Islet of Langerhans (tissue), 1 donor: Measurements from ENCODE around the gene PLTP.
"Not testable (repeated sequence)": the region's sequence is repeated elsewhere in the genome, so short reads cannot be mapped to it uniquely, and the experiment has no call there.

Experiments used
- FAIRE-seq: peaks from one replicate; lab custom pipeline; 2011; peaks lifted over from hg19 to GRCh38; lab: Jason Lieb, UNC

Gene PLTP

DNA sequence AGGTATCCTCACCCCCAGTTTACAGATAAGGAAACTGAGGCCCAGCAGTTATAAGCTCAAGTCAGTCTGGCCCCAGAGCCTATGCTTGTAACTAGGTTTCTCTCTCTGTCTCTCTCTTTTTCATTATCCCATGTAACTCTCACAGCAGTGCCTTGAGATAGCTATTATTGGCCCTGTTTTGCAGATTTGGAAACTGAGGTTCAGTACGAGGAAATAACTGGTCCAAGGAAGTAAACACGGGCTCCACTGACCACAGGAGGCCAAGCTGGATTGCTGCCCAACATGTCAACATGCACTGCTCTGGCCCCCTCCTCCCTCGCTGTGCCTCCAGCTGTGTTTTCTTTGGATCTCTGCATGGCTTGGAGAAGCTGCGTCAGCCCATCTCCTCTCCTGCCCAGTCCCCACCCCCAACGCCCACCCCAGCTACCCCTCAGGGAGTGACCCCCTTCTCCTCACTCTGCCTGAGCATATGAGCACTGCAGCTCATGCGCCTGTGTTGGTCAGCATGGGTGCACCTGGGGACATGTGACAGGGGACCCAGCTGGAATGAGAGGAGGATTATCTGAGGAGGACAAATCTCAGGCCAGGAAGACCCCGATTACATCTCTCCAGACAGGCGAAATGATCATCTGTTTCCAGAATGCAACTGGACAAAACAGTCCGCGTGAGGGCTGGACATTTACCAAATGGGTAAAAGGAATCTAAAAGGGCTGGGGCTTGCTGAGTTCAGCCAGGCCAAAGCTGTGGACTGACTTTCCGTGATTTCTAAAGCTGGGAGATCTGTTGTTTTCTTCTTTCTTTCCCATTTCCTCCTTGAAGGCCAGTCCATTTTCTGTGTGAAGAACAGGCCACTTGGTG lies 7.8 kb upstream of the PLTP start:
- FAIRE-seq = no peak

DNA sequence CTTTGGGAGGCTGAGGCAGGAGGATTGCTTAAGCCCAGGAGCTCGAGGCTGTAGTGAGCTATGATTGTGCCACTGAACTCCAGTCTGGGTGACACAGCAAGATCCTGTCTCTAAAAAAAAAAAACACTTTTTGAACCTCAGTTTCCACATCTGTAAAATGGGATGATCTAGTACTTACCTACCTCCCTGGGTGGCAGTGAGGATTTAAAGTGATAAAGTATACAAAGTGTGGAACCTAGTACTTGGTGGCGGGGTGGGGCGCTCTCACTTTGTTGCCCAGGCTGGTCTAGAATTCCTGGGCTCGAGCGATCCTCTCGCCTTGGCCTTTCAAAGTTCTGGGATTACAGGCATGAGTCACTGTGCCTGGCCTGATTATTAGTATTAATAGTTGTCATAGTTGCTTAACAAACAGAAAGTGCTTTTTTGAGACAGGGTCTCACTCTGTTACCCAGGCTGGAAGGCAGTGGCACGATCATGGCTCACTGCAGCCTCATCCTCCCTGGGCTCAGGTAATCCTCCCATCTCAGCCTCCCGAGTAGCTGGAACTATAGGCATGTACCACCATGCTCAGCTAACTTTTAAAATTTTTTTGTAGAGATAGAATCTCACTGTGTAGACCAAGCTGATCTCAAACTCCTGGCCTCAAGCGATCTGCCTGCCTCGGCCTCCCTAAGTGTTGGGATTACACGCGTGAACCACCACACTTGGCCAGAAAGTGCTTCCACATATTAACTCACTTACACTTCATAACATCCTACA lies 7.0 kb upstream of the PLTP start:
- no peak for FAIRE-seq

DNA sequence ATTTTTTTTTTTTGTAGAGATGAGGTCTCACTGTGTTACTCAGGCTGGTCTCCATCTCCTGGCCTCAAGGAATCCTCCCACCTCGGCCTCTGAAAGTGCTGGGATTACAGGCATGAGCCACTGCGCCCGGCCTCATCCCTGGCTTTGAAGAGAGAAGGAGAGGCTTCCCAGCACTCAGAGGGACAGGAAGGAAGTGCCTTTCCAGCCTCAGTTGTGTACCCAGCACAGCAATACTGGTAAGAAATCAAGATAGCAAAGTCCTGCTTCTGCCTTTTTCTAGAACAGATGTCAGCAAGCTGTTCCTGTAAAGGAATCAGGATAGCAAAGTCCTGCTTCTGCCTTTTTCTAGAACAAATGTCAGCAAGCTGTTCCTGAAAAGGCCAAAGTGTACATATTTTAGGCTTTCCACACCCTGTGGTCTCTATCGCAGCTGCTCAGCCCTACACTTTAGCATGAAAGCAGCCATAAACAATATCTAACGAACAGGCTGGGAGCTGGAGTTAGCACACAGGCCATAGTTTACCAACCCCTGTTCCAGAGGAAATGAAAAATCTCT lies 6.3 kb upstream of the PLTP start:
- no peak for FAIRE-seq

DNA sequence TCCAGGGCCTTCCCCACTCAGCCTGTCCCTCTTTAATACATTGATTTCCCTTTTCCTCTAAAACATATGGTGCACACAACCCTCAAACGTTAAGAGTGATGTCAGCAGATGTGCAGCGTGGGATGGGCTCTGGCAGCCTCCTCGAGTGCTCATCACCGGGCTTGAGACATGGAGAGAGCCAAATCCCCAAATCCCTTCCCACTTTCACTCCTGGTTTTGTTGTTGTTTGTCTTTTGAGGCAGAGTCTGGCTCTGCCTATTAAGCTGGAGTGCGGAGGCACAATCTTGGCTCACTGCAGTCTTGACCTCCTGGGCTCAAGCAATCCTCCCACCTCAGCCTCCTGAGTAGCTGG lies 5.8 kb upstream of the PLTP start:
- FAIRE-seq = no peak

DNA sequence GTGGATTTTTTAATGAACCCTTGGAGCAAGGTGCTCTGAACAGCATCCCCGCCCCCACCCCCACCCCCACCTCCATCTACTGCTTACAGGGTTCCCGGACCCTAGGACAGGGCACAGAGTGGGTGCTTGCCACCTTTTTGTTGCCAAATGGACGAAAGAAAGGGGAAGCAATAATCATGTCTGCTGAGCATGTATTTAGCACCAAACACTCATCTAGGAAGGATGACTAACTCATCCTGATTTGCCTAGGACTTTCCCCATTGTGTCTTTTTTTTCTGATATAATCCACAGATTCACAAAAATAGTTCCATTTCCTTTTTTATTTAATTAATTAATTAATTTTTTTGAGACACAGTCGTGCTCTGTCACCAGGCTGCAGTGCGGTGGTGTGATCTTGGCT lies 1.2 kb upstream of the PLTP start:
- FAIRE-seq = no peak

DNA sequence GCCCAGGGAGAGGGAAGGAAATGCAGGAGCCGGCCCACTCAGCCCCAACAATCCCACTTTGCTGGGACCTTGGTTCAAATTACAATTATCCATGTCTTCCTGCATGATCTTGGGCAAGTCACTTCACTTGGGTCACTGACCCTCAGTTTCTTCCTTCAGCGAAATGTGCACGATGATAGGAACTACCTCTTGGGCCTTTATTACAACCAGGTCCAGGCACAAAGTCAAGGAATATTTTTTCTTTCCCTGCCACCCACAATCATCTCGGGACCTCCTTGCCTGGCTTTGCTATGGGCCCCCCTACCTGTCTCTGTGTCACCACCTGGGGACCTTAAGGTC lies 358 bp upstream of the PLTP start:
- FAIRE-seq = no peak

DNA sequence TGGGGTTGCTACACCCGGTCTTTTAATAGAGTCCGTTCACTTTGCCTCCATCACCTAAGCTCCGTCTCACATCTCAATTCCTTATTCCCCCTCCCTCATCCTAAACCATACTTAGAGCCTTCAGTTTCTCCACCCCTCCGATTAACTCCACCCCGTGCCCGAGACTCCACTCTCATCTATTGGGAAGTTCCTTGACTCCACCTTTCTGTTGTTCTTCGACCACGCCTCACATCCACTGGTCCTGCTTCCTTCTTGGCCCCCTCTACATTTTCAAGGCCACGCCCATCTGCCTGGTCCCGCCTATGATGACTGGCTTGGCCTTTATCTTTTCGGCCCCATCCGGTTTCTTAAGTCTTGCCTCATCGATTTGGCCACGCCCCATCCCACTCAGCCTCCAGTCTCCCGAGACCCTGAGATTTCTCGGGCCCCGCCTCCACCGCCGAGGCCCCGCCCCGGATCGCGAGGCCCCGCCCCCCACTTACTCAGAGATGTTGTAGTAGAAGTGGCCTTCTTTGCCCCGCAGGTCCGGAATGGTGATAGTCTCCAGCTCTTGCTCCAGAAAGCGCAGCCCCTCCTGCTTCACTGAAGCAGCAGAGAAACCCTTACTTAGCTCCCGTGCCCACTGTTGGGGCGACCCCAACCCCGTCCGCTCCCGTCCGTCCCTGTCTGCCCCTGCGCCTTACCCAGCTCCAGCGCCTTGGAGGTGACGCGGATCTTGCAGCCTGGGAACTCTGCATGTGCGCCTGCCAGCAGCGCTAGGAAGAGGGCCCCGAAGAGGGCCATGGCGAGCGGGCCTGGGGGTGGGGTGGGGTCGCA lies 1.1 kb downstream of the PLTP start:
- FAIRE-seq = no peak

DNA sequence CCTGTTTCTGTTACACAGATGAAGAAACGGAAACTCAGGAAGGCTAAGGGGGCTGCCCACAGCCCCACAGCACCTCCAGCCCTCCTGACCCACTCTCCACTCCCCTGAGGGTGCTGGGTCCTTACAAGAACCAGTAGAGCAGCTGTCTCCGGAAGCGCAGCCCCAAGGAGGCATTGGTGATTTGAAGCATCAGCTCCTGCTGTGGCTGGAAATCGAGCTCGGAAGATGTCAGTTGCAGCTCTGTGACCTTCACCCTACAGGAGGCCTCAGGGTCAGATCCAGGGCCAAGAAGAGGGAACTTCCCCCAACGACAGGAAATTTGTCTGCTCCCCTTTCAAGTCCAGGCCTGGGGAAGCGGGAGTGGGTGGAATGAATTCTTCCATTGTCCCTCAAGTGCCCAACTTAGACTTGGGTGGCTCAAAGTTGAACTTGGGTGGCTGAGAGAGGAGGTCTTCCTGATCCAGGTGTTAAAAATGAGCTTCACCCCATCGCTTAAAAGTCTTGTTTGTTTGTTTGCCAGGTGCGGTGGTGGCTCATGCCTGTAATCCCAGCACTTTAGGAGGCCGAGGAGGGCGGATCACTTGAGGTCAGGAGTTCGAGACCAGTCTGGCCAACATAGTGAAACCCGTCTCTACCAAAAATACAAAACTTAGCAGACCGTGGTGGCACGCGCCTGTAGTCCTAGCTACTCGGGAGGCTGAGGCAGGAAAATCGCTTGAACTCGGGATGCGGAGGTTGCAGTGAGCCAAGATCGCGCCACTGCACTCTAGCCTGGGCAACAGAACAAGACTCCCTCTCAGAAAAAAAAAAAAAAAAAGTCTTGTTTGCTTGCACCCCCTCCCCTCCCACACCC lies 1.9 kb downstream of the PLTP start:
- no peak for FAIRE-seq

DNA sequence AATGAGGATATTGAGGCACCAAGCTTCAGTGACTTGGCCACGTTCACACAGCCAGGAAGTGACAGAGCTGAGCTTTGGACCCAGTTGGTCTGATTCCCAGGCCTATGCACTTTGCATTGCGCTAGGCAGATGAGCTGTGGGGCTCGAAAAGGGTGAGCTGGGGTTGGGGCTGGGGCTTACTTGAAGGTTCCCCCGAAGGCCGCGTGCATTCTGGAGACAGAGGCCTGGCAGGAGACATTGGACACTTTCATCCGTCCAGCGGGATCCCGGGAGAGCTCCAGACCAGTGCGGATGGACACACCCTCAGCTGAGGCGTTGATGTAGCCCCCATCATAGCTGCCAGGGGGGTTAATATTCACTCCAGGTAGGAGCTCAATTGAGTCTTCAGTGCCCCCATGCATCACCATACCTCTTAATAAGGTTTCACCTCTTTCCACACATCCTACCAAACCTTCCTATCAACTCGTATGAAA lies 2.6 kb downstream of the PLTP start:
- no peak for FAIRE-seq

DNA sequence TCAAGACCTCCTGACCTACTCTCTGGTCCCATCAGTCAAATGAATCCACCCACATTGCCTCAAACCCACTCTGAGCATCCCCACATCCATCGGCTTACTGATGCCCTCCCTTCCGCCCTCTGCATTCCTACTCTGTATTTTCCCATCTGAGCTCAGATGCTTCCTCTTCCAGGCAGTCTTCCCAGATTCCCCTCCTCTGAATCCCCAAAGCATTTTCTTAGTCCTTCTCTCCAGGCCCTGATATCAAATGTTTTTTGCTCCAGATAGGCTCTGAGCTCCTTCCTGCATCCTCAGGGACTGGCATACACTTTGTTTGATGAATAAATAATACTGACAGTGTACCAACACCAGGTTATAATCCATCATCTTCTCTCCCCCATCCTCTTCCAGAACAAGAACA lies 3.9 kb downstream of the PLTP start:
- FAIRE-seq = no peak

DNA sequence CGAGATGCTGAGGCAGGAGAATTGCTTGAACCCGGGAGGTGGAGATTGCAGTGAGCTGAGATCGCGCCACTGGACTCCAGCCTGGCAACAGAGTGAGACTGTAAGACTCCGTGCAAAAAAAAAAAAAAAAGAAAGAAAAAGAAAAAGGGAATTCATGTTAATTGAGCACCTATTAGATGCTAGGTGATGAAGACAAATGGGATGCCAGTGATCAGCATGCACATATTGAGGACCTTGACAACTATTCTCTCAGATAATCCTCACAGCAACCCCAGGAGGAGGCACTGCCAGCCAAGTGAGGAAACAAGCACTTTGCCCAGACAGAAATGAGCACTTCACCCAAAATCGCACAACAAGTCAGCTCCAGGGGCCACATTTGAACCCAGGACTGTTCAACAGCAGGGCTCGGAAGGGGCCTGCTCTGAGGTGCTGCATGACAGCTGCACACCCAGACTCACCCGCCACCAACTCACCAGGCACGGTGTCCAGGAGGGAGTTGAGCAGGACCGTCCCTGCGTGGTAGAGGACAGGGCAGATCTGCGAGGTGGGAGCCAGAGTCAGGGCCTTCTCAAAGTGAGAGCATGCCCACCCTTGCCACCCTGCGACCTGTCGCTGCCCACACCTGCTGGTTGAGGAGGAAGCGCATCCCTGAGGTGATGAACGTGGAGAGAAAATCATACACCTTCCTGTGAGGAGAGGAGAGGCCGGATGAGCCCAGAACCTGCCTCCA lies 4.6 kb downstream of the PLTP start:
- no peak for FAIRE-seq

DNA sequence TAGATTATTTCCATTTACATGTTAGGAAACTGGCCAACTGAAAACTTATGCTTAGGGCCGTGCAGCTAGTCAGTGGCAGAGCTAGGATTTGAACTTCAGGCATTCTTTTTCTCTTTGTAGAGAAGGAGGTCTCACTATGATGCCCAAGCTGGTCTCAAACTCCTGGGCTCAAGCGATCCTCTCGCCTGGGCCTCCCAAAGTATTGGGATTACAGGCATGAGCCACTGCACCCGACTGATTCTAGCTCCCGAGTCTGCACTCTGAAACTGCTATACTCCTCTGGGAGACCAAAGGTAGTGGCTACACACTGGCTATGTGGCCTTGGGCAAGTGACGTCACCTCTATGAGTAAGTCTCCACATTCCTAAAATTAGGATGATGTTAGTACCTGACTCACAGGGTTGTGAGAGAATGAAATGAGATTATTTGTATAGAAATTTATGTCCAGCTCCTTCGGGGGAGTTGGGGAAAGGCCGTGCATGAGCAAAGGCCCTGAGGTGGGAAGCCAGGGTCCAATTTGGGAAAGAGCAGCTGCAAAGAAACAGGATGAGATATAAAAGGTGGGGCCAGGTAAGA lies 6.4 kb downstream of the PLTP start:
- no peak for FAIRE-seq

DNA sequence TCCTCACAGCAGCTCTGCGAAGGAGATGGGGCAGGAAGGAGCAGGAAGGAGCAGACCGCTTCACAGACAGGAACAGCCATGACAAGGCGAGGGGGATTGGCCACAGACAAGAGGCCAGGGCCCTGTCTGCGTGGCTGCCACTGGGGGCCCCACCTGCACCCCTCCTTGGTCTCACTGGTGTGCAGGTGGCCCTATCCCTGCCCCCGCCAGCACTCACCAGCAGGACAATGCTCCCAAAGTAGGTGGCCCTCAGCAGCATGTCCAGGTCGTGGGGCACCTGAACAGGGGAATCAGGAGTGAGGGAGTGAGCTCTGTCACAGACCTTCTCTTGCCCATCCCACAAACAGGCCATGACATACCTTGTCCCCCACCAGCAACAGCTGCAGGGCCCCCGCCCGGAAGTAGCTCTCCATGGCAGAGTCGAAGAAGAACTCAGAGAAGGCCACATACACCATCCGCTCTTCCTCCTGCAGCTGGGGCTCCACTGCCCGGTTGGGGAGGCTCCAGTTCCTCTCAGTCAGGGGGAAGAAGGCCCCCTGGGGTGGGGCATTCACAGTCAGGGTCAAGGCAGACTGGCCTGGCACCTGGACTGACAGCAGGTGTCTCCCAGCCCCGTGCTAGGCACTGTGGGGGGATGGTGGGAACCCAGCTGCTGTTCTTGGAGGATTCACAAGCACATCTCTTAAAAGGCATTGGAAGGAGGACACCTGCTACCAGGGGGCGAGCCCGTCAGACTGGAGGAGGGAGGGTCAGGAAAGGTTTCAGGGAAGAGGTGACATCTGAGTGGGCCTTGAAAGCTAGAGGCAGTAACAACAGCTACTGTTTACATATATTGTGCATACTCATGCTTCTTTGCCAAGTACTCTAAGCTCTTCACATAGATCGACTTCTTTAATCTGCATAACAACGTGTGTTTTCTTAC lies 7.1 kb downstream of the PLTP start:
- FAIRE-seq = no peak

DNA sequence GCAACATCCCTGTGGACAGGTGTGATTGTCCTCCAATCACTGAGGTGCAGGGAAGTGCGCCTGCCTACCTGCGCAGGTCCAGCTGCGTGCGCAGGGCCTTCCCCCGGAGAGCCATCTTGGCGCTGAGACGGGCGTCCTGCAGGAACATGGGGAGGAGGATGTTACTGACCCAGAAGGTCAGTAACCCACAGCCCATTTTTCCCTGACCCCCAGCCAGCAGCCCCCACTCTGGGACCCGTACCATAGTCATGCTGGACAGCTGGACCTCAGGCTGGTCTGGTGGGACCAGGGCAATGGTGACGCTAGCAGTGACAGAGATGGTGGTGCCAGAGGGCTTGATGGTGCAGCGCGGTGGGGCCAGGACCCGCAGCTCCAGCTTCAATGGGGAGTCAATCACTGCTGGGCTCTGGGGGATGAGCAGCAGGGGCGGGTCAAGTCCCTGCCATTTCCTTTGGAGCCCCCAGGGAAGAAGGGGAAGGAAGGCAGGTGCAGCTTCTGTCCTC lies 9.7 kb downstream of the PLTP start:
- FAIRE-seq = no peak

DNA sequence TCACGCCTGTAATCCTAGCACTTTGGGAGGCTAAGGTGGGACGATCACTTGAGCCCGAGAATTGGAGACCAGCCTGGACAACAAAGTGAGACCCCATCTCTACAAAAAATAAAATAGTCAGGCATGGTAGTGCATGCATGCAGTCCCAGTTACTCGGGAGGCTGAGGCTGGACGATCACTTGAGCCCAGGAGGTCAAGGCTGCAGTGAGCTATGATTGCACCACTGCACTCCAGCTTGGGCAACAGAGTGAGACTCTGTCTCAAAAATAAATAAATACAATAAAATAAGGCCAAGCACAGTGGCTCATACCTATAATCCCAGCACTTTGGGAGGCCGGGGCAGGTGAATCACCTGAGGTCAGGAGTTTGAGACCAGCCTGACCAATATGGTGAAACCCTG lies 10.6 kb downstream of the PLTP start:
- FAIRE-seq = not testable (repeated sequence)

DNA sequence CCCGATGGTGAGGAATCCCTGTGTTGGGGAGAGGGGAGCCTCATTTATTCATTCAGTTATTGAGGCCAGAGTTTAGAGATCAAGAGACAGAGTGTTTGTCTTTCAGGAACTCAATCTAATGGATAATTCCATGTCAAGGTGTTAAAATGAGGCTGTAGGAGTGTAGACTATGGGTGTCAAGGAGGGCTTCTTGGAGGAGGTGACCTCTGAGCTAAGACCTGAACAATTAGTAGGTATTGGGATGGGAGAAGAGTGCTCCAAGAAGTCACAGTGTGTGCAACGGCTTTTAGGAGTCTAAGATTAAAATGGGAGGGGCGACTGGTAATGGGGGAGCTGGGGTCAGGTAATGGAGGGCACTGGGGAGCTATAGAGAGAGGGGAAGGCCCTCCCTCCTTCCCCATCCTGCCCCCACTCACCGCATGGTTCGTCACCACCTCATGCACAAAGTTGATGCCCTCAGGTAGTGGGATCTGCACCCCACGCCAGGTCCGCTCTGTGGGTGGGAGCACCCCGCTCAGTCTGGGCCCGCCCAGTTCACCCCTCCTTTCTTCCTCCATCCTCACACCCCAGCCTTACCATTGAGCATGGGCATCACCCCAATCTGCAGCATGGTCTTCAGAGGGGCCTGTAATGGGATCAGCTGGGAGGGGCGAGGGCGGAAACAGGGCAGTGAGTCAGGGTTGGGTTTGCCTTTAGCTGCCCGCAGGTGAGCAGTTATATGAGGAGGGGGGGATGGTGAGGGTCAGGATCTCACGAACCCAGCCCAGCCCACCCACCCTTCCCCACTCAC lies 12.7 kb downstream of the PLTP start:
- FAIRE-seq = no peak

DNA sequence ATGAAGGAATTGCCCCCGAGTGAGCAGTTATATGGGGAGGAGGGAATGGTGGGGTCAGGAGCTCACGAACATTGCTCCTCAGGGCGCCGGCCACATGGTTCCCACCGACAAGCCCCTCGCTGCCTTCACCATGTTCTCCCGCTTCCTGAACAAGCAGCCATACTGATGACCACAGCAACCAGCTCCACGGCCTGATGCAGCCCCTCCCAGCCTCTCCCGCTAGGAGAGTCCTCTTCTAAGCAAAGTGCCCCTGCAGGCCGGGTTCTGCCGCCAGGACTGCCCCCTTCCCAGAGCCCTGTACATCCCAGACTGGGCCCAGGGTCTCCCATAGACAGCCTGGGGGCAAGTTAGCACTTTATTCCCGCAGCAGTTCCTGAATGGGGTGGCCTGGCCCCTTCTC lies 13.7 kb downstream of the PLTP start:
- no peak for FAIRE-seq

DNA sequence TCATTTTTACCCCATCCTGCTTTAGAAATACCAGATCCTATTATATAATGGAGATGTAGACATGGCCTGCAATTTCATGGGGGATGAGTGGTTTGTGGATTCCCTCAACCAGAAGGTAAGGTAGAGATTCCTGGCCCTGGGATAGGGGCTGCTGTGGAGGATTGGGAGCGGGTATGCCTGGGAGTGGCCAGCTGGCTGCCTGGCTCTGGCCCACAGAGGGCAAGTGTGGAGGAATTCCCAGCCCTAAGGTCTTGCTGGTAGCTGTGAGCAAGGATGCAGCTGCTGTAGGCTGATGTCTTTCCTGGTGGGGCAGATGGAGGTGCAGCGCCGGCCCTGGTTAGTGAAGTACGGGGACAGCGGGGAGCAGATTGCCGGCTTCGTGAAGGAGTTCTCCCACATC lies 14.3 kb downstream of the PLTP start:
- no peak for FAIRE-seq

DNA sequence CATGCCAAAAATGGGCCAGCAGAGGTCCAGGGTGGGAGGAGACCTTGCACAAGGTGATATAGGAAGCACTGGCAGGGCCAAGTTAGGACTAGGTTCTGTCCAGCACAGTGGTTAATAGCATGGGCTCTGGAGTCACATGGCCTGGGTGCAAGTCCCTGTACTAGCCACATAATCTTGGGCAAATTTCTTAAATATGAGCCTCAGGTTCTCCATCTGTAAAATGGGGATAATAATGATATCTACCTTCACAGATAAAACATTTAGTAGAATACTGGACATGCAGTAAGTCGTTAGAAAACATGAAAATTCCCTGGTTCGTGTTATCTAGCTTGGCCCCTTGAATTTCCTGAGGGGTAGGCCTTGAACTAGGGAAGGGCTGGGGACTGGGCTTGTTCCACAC lies 14.7 kb downstream of the PLTP start:
- no peak for FAIRE-seq
